ENCODE results near the gene ZNF419.
"Not testable (repeated sequence)": the region's sequence is repeated elsewhere in the genome, so short reads cannot be mapped to it uniquely, and the experiment has no call there.

The ZNF419 gene

GRCh38 chr19:57499332-57499679, 11.8 kb downstream of the ZNF419 start:
- not testable (repeated sequence) for H3K4me1 ChIP-seq (ENCODE audit: control insufficient read depth, insufficient read depth, low read length); H3K9ac ChIP-seq (ENCODE audit: low read length); H3K9me3 ChIP-seq (ENCODE audit: control insufficient read depth, low read length); H3K4me3 ChIP-seq (ENCODE audit: low read length); H3K36me3 ChIP-seq (ENCODE audit: control insufficient read depth, insufficient read depth, low read length); H3K27me3 ChIP-seq (ENCODE audit: control insufficient read depth, insufficient read depth, low read length)

- not testable (repeated sequence) for H3K27me3 ChIP-seq (ENCODE audit: control insufficient read depth, insufficient read depth, low read length); H3K36me3 ChIP-seq (ENCODE audit: control insufficient read depth, insufficient read depth, low read length); H3K9me3 ChIP-seq (ENCODE audit: control insufficient read depth, low read length); H3K4me3 ChIP-seq (ENCODE audit: low read length); H3K4me1 ChIP-seq (ENCODE audit: control insufficient read depth, insufficient read depth, low read length)
- peak within 1 kb of the TSS; percentile 73 for H3K9ac ChIP-seq (ENCODE audit: low read length)
Measured at GRCh38 chr19:57499680-57500395, 12.3 kb downstream of the ZNF419 start, which contains the start of gene ZNF773. Gene ZNF773 (plus strand): TSS chr19:57499938. CDS start chr19:57500081, 143 bp downstream.

- not testable (repeated sequence) for H3K4me3 ChIP-seq (ENCODE audit: low read length); H3K4me1 ChIP-seq (ENCODE audit: control insufficient read depth, insufficient read depth, low read length); H3K27me3 ChIP-seq (ENCODE audit: control insufficient read depth, insufficient read depth, low read length); H3K36me3 ChIP-seq (ENCODE audit: control insufficient read depth, insufficient read depth, low read length); H3K9ac ChIP-seq (ENCODE audit: low read length); H3K9me3 ChIP-seq (ENCODE audit: control insufficient read depth, low read length)
Measured at GRCh38 chr19:57500400-57500799, 12.8 kb downstream of the ZNF419 start.

GRCh38 chr19:57506163-57506562, 18.6 kb downstream of the ZNF419 start:
- peaks cover 7% of the 10 kb centered on the region for H3K9me3 ChIP-seq (ENCODE audit: control insufficient read depth, low read length)
- H3K4me3 ChIP-seq (ENCODE audit: low read length), result no peak overlapping the region
- no peak overlapping the region for H3K9ac ChIP-seq (ENCODE audit: low read length)
- peaks cover 19% of the 10 kb centered on the region for H3K36me3 ChIP-seq (ENCODE audit: control insufficient read depth, insufficient read depth, low read length)
- no peaks in the 10 kb centered on the region for H3K27me3 ChIP-seq (ENCODE audit: control insufficient read depth, insufficient read depth, low read length)
- no peaks in the 10 kb centered on the region for H3K4me1 ChIP-seq (ENCODE audit: control insufficient read depth, insufficient read depth, low read length)

GRCh38 chr19:57511484-57511883, 23.9 kb downstream of the ZNF419 start:
- H3K9ac ChIP-seq (ENCODE audit: low read length), result no peak overlapping the region
- no peaks in the 10 kb centered on the region for H3K27me3 ChIP-seq (ENCODE audit: control insufficient read depth, insufficient read depth, low read length)
- H3K4me1 ChIP-seq (ENCODE audit: control insufficient read depth, insufficient read depth, low read length), result no peaks in the 10 kb centered on the region
- H3K36me3 ChIP-seq (ENCODE audit: control insufficient read depth, insufficient read depth, low read length), result peaks cover 4% of the 10 kb centered on the region
- no peak overlapping the region for H3K4me3 ChIP-seq (ENCODE audit: low read length)
- peaks cover 18% of the 10 kb centered on the region for H3K9me3 ChIP-seq (ENCODE audit: control insufficient read depth, low read length)

GRCh38 chr19:57512845-57513244, 25.3 kb downstream of the ZNF419 start:
- H3K9ac ChIP-seq (ENCODE audit: low read length), result no peak overlapping the region
- no peaks in the 10 kb centered on the region for H3K36me3 ChIP-seq (ENCODE audit: control insufficient read depth, insufficient read depth, low read length)
- no peaks in the 10 kb centered on the region for H3K4me1 ChIP-seq (ENCODE audit: control insufficient read depth, insufficient read depth, low read length)
- H3K9me3 ChIP-seq (ENCODE audit: control insufficient read depth, low read length), result peaks cover 18% of the 10 kb centered on the region
- no peak overlapping the region for H3K4me3 ChIP-seq (ENCODE audit: low read length)
- H3K27me3 ChIP-seq (ENCODE audit: control insufficient read depth, insufficient read depth, low read length), result no peaks in the 10 kb centered on the region

- no peak overlapping the region for H3K9ac ChIP-seq (ENCODE audit: low read length)
- peaks cover 18% of the 10 kb centered on the region for H3K9me3 ChIP-seq (ENCODE audit: control insufficient read depth, low read length)
- H3K4me1 ChIP-seq (ENCODE audit: control insufficient read depth, insufficient read depth, low read length), result no peaks in the 10 kb centered on the region
- no peaks in the 10 kb centered on the region for H3K27me3 ChIP-seq (ENCODE audit: control insufficient read depth, insufficient read depth, low read length)
- H3K36me3 ChIP-seq (ENCODE audit: control insufficient read depth, insufficient read depth, low read length), result no peaks in the 10 kb centered on the region
- H3K4me3 ChIP-seq (ENCODE audit: low read length), result no peak overlapping the region
Measured at GRCh38 chr19:57515255-57515654, 27.7 kb downstream of the ZNF419 start.

GRCh38 chr19:57518021-57518420, 30.5 kb downstream of the ZNF419 start:
- not testable (repeated sequence) for H3K36me3 ChIP-seq (ENCODE audit: control insufficient read depth, insufficient read depth, low read length); H3K27me3 ChIP-seq (ENCODE audit: control insufficient read depth, insufficient read depth, low read length); H3K4me1 ChIP-seq (ENCODE audit: control insufficient read depth, insufficient read depth, low read length); H3K4me3 ChIP-seq (ENCODE audit: low read length); H3K9ac ChIP-seq (ENCODE audit: low read length)
- peaks cover 15% of the 10 kb centered on the region for H3K9me3 ChIP-seq (ENCODE audit: control insufficient read depth, low read length)

GRCh38 chr19:57527136-57527881, 39.8 kb downstream of the ZNF419 start, which contains the start of gene ZNF549:
Gene ZNF549 (plus strand): TSS chr19:57527356. CDS start chr19:57527574, 218 bp downstream.
- no peaks in the 10 kb centered on the region for H3K27me3 ChIP-seq (ENCODE audit: control insufficient read depth, insufficient read depth, low read length)
- H3K9ac ChIP-seq (ENCODE audit: low read length), result peak within 1 kb of the TSS; percentile 82
- peak within 1 kb of the TSS; percentile 90 for H3K4me3 ChIP-seq (ENCODE audit: low read length)
- H3K4me1 ChIP-seq (ENCODE audit: control insufficient read depth, insufficient read depth, low read length), result peaks cover 11% of the 10 kb centered on the region
- peaks cover 4% of the 10 kb centered on the region for H3K36me3 ChIP-seq (ENCODE audit: control insufficient read depth, insufficient read depth, low read length)
- H3K9me3 ChIP-seq (ENCODE audit: control insufficient read depth, low read length), result no peaks in the 10 kb centered on the region

- no peak overlapping the region for H3K4me3 ChIP-seq (ENCODE audit: low read length)
Measured at GRCh38 chr19:57537953-57538547, 50.5 kb downstream of the ZNF419 start.

More at GRCh38 chr19:57537953-57538547, 50.5 kb downstream of the ZNF419 start:
- Histone ChIP-seq H3K9me3 (ENCODE audit: control insufficient read depth, low read length) (peaks cover 47% of the 10 kb centered on the region), H3K27me3 (ENCODE audit: control insufficient read depth, insufficient read depth, low read length) (no peaks in the 10 kb centered on the region), H3K9ac (ENCODE audit: low read length) (no peak overlapping the region), H3K4me1 (ENCODE audit: control insufficient read depth, insufficient read depth, low read length) (no peaks in the 10 kb centered on the region), H3K36me3 (ENCODE audit: control insufficient read depth, insufficient read depth, low read length) (peaks cover 18% of the 10 kb centered on the region)
